Chondrocyte (in vitro differentiated cells): Measurements from ENCODE around the gene ZNF773. TPM values are rescaled to one million over a fixed set of nuclear protein-coding genes. Genes with fewer than 3 reads are reported as not detected.

Source experiments
- DNase-seq: peaks from one replicate; pipeline ENCODE4 v3.0.0; 2021; ENCODE audit warnings: mixed read lengths, low spot score
- H3K27ac Mint-ChIP-seq: one replicate; pipeline ENCODE4 v1.8.0; 2021; ENCODE audit warnings: mild to moderate bottlenecking, moderate library complexity, mixed read lengths; ENCODE audit not compliant: unreplicated experiment
- H3K27me3 Mint-ChIP-seq: 2 replicates; pipeline ENCODE4 v1.8.0; 2021; ENCODE audit warnings: low read depth, mixed read lengths
- H3K36me3 Mint-ChIP-seq: 2 replicates; pipeline ENCODE4 v1.8.0; 2021; ENCODE audit warnings: low read depth, mixed read lengths
- H3K4me1 Mint-ChIP-seq: 2 replicates; pipeline ENCODE4 v1.8.0; 2021; ENCODE audit warnings: low read depth, mild to moderate bottlenecking, mixed read lengths
- H3K4me3 Mint-ChIP-seq: one replicate; pipeline ENCODE4 v1.8.0; 2021; ENCODE audit warnings: mild to moderate bottlenecking, moderate library complexity, mixed read lengths; ENCODE audit not compliant: unreplicated experiment
- H3K9me3 Mint-ChIP-seq: 2 replicates; pipeline ENCODE4 v1.8.0; 2021; ENCODE audit warnings: low read depth, mixed read lengths
- total RNA-seq: library from RNA; stranded (reverse); gene quantifications from 3 replicates; pipeline ENCODE4 v1.2.1, GENCODE V29; 2021
- TF ChIP-seq, protein P1 (sequence below): fragments of 200-600 bp; sonication (generic); IDR thresholded peaks from 2 replicates; pipeline ENCODE4 v1.5.0; 2021; ENCODE audit warnings: antibody characterized with exemption, mild to moderate bottlenecking, moderate library complexity

The ZNF773 gene
- total RNA-seq, 1 donor from 2014 or later: 8.7 TPM

DNA sequence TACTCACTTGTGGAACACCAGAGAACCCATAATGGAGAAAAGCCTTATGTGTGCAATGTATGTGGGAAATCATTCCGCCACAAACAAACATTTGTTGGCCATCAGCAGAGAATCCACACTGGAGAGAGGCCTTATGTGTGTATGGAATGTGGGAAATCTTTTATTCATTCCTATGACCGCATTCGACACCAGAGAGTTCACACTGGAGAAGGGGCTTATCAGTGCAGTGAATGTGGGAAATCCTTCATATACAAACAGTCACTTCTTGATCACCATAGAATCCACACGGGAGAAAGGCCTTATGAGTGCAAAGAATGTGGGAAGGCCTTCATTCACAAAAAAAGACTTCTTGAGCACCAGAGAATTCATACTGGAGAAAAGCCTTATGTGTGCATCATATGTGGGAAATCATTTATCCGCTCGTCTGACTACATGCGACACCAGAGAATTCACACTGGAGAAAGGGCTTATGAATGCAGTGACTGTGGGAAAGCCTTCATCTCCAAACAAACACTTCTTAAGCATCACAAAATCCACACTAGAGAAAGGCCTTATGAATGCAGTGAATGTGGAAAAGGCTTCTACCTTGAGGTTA lies 38.3 kb downstream of the ZNF773 start:
- TF ChIP-seq, protein P1, sequence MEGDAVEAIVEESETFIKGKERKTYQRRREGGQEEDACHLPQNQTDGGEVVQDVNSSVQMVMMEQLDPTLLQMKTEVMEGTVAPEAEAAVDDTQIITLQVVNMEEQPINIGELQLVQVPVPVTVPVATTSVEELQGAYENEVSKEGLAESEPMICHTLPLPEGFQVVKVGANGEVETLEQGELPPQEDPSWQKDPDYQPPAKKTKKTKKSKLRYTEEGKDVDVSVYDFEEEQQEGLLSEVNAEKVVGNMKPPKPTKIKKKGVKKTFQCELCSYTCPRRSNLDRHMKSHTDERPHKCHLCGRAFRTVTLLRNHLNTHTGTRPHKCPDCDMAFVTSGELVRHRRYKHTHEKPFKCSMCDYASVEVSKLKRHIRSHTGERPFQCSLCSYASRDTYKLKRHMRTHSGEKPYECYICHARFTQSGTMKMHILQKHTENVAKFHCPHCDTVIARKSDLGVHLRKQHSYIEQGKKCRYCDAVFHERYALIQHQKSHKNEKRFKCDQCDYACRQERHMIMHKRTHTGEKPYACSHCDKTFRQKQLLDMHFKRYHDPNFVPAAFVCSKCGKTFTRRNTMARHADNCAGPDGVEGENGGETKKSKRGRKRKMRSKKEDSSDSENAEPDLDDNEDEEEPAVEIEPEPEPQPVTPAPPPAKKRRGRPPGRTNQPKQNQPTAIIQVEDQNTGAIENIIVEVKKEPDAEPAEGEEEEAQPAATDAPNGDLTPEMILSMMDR: no peak
- H3K4me3 Mint-ChIP-seq: no peak overlapping the region
- H3K36me3 Mint-ChIP-seq: peaks cover 96% of the 10 kb centered on the region
- no peaks in the 10 kb centered on the region for H3K4me1 Mint-ChIP-seq
- H3K27ac Mint-ChIP-seq: no peak overlapping the region
- no peak for DNase-seq
- peaks cover 86% of the 10 kb centered on the region for H3K9me3 Mint-ChIP-seq
- no peaks in the 10 kb centered on the region for H3K27me3 Mint-ChIP-seq

DNA sequence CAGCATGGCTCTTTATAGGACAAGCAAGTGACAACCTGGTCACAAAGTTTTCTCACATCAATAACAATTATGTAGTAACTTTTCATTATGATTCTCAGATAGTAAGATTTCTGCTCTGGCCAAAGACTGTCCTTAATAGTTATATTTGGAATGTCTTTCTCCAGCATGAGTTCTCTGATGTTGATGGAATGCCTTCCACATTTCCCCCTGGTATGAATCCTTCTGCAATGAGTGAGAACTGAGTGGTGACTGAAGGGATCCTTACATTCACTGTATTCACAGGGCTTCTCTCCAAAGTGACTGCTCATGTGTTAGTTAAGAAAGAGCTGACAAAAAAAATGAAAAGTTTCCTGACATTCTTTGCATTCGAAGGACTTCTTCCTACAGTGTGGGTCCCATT lies 46.8 kb downstream of the ZNF773 start:
- Mint-ChIP-seq H3K27me3 (no peaks in the 10 kb centered on the region), H3K27ac (no peak overlapping the region), H3K36me3 (peaks cover 88% of the 10 kb centered on the region), H3K4me1 (no peaks in the 10 kb centered on the region), H3K4me3 (no peak overlapping the region), H3K9me3 (peaks cover 77% of the 10 kb centered on the region)
- no peak for DNase-seq
- TF ChIP-seq, protein P1: no peak

DNA sequence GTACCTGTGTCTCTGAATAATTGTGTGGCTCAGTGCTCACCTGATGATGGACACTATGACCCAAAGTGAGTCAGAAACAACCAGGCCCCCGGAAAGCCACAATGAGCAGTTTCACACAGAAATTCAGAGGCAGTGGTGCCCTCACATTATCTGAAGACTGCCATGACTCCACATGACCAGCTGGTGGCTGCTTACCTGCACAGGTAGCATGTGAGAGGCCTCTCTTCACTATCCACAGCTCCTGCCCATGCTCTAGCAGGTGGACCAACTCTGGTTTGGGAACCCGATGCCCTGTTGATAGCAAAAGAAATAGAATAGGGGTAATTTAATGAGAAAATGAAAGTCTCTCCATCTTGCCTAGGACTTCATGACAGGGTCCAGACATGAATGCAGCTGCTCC lies 52.7 kb downstream of the ZNF773 start:
- Mint-ChIP-seq H3K4me3 (no peak overlapping the region), H3K9me3 (peaks cover 83% of the 10 kb centered on the region), H3K36me3 (peaks cover 95% of the 10 kb centered on the region), H3K4me1 (peaks cover under 1% of the 10 kb centered on the region), H3K27me3 (no peaks in the 10 kb centered on the region), H3K27ac (no peak overlapping the region)
- no peak for DNase-seq
- TF ChIP-seq, protein P1: no peak

DNA sequence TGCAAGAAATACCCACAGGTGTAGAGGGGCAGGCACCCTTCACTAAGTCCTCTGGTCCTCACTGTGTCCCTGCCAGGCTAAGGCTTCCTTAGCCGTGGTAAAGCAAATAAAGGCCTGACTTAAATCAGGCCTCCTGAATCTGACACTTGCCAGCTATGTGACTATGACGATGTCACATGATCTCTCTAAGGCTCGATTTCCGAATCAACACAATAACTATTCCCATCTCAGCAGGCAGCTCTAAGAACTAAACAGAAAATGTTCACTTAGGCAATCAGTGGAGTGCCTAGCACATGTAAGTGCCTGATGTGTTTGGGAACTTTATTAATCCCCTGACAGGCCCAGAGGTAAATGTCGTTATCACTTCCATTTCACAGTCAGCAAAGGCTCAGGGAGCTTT lies 57.9 kb downstream of the ZNF773 start:
- no peaks in the 10 kb centered on the region for H3K27me3 Mint-ChIP-seq

More for the DNA sequence above, 57.9 kb downstream of the ZNF773 start:
- Mint-ChIP-seq H3K4me3 (peak overlapping the region; percentile 94), H3K4me1 (peaks cover 21% of the 10 kb centered on the region), H3K36me3 (peaks cover 54% of the 10 kb centered on the region), H3K27ac (no peak overlapping the region), H3K9me3 (peaks cover 62% of the 10 kb centered on the region)
- TF ChIP-seq, protein P1: no peak
- DNase-seq: no peak

Other genes with a start within 250 kb of the ZNF773 start
- 77.3 to 81.4 TPM (median 79.1 TPM) in 3 replicates for gene ZNF460, start 219.5 kb upstream of the ZNF773 start, total RNA-seq
- gene ZNF543, start 179.5 kb upstream of the ZNF773 start, total RNA-seq: 5.1 to 6.7 TPM (median 5.3 TPM) in 3 replicates
- gene ZNF304, start 148.7 kb upstream of the ZNF773 start, total RNA-seq: 7.5 to 9.6 TPM (median 8.0 TPM) in 3 replicates
- 9.9 to 12.1 TPM (median 10.7 TPM) in 3 replicates for gene TRAPPC2B, start 136.4 kb upstream of the ZNF773 start, total RNA-seq
- gene ZNF547, start 136.4 kb upstream of the ZNF773 start, total RNA-seq: 2.4 to 7.1 TPM (median 2.9 TPM) in 3 replicates
- gene ZNF548, start 110.1 kb upstream of the ZNF773 start, total RNA-seq: 15.1 to 22.2 TPM (median 15.6 TPM) in 3 replicates
- gene ZNF17, start 88.8 kb upstream of the ZNF773 start, total RNA-seq: 6.1 to 12.3 TPM (median 6.9 TPM) in 3 replicates
- gene ZNF749, start 64.6 kb upstream of the ZNF773 start, total RNA-seq: 7.8 to 10.3 TPM (median 8.1 TPM) in 3 replicates
- gene VN1R1, start 42.8 kb upstream of the ZNF773 start, total RNA-seq: 0.26 to 0.97 TPM (median 0.75 TPM) in 3 replicates
- 6.0 to 12.8 TPM (median 7.0 TPM) in 3 replicates for gene ZNF772, start 22.4 kb upstream of the ZNF773 start, total RNA-seq
- 11.6 to 15.5 TPM (median 13.2 TPM) in 3 replicates for gene ZNF419, start 12.2 kb upstream of the ZNF773 start, total RNA-seq
- gene ZNF549, start 27.4 kb downstream of the ZNF773 start, total RNA-seq: 6.8 to 7.4 TPM (median 7.1 TPM) in 3 replicates
- 6.9 to 11.3 TPM (median 8.6 TPM) in 3 replicates for gene ZNF550, start 59.9 kb downstream of the ZNF773 start, total RNA-seq
- gene ZNF416, start 79.0 kb downstream of the ZNF773 start, total RNA-seq: 5.4 to 7.7 TPM (median 6.0 TPM) in 3 replicates
- 4.8 to 7.2 TPM (median 5.5 TPM) in 3 replicates for gene ZIK1, start 84.2 kb downstream of the ZNF773 start, total RNA-seq
- 1.4 to 3.4 TPM (median 2.2 TPM) in 3 replicates for gene ZNF530, start 99.9 kb downstream of the ZNF773 start, total RNA-seq
- 16.9 to 19.8 TPM (median 19.3 TPM) in 3 replicates for gene ZNF134, start 114.3 kb downstream of the ZNF773 start, total RNA-seq
- 11.0 to 13.1 TPM (median 12.6 TPM) in 3 replicates for gene ZNF211, start 133.2 kb downstream of the ZNF773 start, total RNA-seq
- gene ZSCAN4, start 169.0 kb downstream of the ZNF773 start, total RNA-seq: not detected in 3 replicates
- 4.0 to 5.8 TPM (median 5.5 TPM) in 3 replicates for gene ZNF551, start 182.0 kb downstream of the ZNF773 start, total RNA-seq
- gene ZNF154, start 209.3 kb downstream of the ZNF773 start, total RNA-seq: 15.7 to 16.3 TPM (median 15.7 TPM) in 3 replicates
- gene ZNF671, start 227.7 kb downstream of the ZNF773 start, total RNA-seq: 6.3 to 7.2 TPM (median 7.0 TPM) in 3 replicates
- 13.2 to 18.9 TPM (median 14.7 TPM) in 3 replicates for gene ZNF776, start 246.9 kb downstream of the ZNF773 start, total RNA-seq